Lung (tissue), 12 donors: ENCODE results near the gene TRAF3. TPM values are rescaled to one million over a fixed set of nuclear protein-coding genes. Genes with fewer than 3 reads are reported as not detected.

Source experiments
- ATAC-seq: fragments of 200-7000 bp; cut with Tn5 transposase; one replicate; pipeline ENCODE4 v1.9.1; 2020; ENCODE audit warnings: moderate number of reproducible peaks; ENCODE audit not compliant: insufficient read depth, low FRiP score
- DNase-seq, 3 donors: peaks; one replicate each; pipeline ENCODE4 v3.0.0-alpha.2; 2013 to 2017
- H3K27ac ChIP-seq, 2 donors: one replicate each; pipeline ENCODE4 v1.5.1; 2013; ENCODE audit warnings: mild to moderate bottlenecking in 2 of 2, moderate library complexity in 2 of 2, control low read depth in 1 of 2, inconsistent platforms in 1 of 2, low read depth in 1 of 2, low read length in 1 of 2
- H3K27me3 ChIP-seq, 3 donors: one replicate each; pipeline ENCODE4 v1.5.1; 2013; ENCODE audit warnings: low read length in 2 of 3; ENCODE audit not compliant: control insufficient read depth in 3 of 3, insufficient read depth in 3 of 3
- H3K36me3 ChIP-seq, 4 donors: one replicate each; pipeline ENCODE4 v1.5.1; 2013; ENCODE audit warnings: low read length in 4 of 4, mild to moderate bottlenecking in 1 of 4, moderate library complexity in 1 of 4; ENCODE audit not compliant: control insufficient read depth in 4 of 4, insufficient read depth in 4 of 4
- H3K4me1 ChIP-seq, 5 donors: one replicate each; pipeline ENCODE4 v1.5.1; 2013; ENCODE audit warnings: low read length in 5 of 5, mild to moderate bottlenecking in 2 of 5, moderate library complexity in 1 of 5; ENCODE audit not compliant: control insufficient read depth in 5 of 5, insufficient read depth in 5 of 5
- H3K4me3 ChIP-seq: one replicate; pipeline ENCODE4 v1.5.1; 2013; ENCODE audit warnings: mild to moderate bottlenecking, control low read depth, moderate library complexity
- H3K9ac ChIP-seq, 2 donors: one replicate each; pipeline ENCODE4 v1.5.1; 2013; ENCODE audit warnings: low read length in 2 of 2, control low read depth in 1 of 2; ENCODE audit not compliant: insufficient read depth in 1 of 2
- H3K9me3 ChIP-seq, 4 donors: one replicate each; pipeline ENCODE4 v1.5.1; 2013; ENCODE audit warnings: low read length in 3 of 4, mild to moderate bottlenecking in 1 of 4, moderate library complexity in 1 of 4; ENCODE audit not compliant: control insufficient read depth in 4 of 4, insufficient read depth in 3 of 4
- WGBS, 2 donors: extraction: QIAGEN DNeasy Blood & Tissue Kit; methylation state at CpG; one replicate each; pipeline ENCODE4 v1.1.7; 2013; 5-methylcytosine and 5-hydroxymethylcytosine counted together
- polyA plus RNA-seq, 2 donors: library from polyadenylated mRNA; stranded (reverse); fragments of 200-250 nt; gene quantifications; one replicate each; pipeline ENCODE4 v1.2.1, GENCODE V29; 2013
- total RNA-seq, 2 donors: library from RNA; depleted of rRNA in 1 of 2; stranded (reverse); fragments of >200 nt in 1 of 2; gene quantifications; one replicate each; pipeline ENCODE4 v1.2.1, GENCODE V29; 2014 to 2021
- TF ChIP-seq, protein P1 (sequence below): IDR thresholded peaks from 2 replicates; pipeline ENCODE4 v1.5.1; 2012; ENCODE audit warnings: mild to moderate bottlenecking; ENCODE audit errors: control extremely low read depth, extremely low read depth
- donor health status: control.
- donor health status: control.
- donor health status: Bipolar disorder and iron deficiency.
- donor health status: healthy.
- donor health status: DM: yes; HTN: yes; CAD: no.

The TRAF3 gene
- total and polyA plus RNA-seq, 4 donors = 5.7 to 25.5 (median 18.7) TPM

DNA sequence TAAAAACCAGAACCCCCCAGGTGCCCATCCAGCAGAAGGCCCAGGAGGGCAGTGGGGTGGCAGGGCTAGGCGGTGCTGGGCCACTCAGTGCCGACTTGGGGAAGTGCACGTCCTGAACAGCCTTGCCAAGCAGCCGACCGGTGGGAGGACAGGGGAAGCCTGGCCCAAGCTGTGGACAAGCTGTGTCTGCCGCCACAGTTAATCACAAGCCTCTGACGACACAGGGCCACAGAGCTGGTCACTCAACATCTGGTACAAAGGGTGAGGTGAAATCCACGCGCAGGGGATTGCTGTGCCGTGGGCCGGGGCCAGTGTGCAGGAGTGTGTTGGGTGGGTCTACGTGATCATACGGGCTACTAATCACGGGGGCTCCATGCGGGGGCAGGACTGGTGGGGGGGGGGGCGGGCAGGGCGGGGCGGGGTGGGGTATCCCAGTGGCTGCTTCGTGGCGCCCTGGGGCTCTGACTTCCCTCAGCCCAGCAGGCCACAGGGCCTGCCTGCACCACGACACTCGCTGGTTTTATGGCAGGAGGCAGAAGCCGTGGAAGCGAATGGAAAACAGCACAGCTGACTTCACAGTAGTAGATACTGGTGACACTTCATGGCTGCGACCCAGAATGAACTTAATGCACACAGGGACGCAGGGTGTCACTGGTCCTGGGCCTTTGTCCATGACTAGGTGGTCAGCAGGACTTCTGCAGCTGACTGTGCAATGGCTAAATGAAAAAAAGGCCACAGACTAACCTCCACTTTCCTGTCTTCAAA lies 155.4 kb downstream of the TRAF3 start:
- H3K4me3 ChIP-seq = no peak overlapping the region
- H3K27me3 ChIP-seq = peaks cover 0 to 15% (median 6%) of the 10 kb centered on the region in 3 donors
- ATAC-seq (no peak), DNase-seq (no peak)
- no peak overlapping the region for H3K9ac ChIP-seq
- H3K4me1 ChIP-seq = peaks cover 0 to 20% (median 0%) of the 10 kb centered on the region in 5 donors
- peaks cover 0 to 2% (median 0%) of the 10 kb centered on the region in 4 donors for H3K9me3 ChIP-seq
- TF ChIP-seq, protein P1, sequence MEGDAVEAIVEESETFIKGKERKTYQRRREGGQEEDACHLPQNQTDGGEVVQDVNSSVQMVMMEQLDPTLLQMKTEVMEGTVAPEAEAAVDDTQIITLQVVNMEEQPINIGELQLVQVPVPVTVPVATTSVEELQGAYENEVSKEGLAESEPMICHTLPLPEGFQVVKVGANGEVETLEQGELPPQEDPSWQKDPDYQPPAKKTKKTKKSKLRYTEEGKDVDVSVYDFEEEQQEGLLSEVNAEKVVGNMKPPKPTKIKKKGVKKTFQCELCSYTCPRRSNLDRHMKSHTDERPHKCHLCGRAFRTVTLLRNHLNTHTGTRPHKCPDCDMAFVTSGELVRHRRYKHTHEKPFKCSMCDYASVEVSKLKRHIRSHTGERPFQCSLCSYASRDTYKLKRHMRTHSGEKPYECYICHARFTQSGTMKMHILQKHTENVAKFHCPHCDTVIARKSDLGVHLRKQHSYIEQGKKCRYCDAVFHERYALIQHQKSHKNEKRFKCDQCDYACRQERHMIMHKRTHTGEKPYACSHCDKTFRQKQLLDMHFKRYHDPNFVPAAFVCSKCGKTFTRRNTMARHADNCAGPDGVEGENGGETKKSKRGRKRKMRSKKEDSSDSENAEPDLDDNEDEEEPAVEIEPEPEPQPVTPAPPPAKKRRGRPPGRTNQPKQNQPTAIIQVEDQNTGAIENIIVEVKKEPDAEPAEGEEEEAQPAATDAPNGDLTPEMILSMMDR = no peak
- peaks cover 3 to 23% (median 8%) of the 10 kb centered on the region in 4 donors for H3K36me3 ChIP-seq
- WGBS, 2 donors = 90 to 92% methylated on average over 23 to 26 of the region's 26 CpGs
- H3K27ac ChIP-seq = no peak overlapping the region

DNA sequence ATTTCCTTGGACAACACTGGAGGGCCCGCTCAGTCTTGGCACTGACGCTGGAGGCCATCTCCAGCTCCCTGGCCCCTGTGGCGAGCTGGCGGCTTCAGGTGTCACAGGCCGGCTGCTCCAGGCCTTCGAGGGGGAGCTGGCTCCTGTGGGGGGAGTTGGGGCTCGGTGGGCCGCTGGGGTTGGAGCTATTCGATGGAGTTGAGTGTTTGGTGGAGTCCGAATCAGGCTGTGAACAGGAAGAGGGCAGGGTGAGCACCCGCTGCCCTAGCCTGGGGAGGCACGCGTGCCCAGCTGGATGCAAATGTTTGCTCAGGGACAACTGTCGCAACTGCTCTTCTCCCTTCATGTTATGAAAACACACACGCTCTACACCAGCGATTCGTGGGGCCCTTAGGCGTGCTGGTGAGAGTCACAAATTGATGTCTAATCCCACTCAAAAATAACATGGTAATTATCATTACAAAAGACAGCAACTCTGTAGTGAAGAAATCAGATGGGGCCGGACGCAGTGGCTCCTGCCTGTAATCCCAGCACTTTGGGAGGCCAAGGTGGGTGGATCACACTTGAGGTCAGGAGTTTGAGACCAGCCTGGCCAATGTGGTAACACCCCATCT lies 156.5 kb downstream of the TRAF3 start:
- H3K27me3 ChIP-seq = peaks cover 0 to 11% (median 6%) of the 10 kb centered on the region in 3 donors
- peaks cover 0 to 2% (median 0%) of the 10 kb centered on the region in 4 donors for H3K9me3 ChIP-seq
- H3K4me3 ChIP-seq = no peak overlapping the region
- no peak for DNase-seq
- peaks cover 0 to 17% (median 0%) of the 10 kb centered on the region in 5 donors for H3K4me1 ChIP-seq
- TF ChIP-seq, protein P1 = no peak
- 88 to 93% methylated on average over 20 of the region's 20 CpGs for WGBS, 2 donors
- H3K36me3 ChIP-seq = peaks cover 3 to 31% (median 10%) of the 10 kb centered on the region in 4 donors
- ATAC-seq = no peak
- H3K9ac ChIP-seq = no peak overlapping the region
- H3K27ac ChIP-seq = no peak overlapping the region

DNA sequence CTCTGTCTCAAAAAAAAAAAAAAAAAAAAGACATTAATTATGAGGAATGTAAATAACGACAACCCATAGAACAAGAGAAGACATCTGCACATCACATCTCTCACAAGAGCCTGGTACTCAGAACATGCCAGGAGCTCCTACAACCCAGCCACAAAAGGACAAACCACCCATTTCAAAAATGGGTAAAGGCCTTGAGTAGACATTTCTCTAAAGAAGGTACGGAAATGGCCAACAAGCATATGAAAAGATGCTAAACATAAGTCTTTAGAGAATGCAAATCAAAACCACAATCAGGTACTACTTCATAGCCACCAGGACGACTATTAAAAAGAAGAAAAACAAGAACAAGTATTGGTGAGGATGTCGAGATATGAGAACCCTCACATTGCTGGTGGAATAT lies 158.5 kb downstream of the TRAF3 start:
- H3K27me3 ChIP-seq = peaks cover 0 to under 1% (median under 1%) of the 10 kb centered on the region in 3 donors
- peaks cover 0 to 12% (median 0%) of the 10 kb centered on the region in 5 donors for H3K4me1 ChIP-seq
- H3K27ac ChIP-seq = no peak overlapping the region
- WGBS, 2 donors = 90 to 95% methylated on average over 4 of the region's 4 CpGs
- H3K36me3 ChIP-seq = peaks cover 7 to 45% (median 16%) of the 10 kb centered on the region in 4 donors
- ATAC-seq (no peak), DNase-seq (no peak)
- no peak overlapping the region for H3K9ac ChIP-seq
- TF ChIP-seq, protein P1 = no peak
- no peak overlapping the region for H3K4me3 ChIP-seq
- H3K9me3 ChIP-seq = peaks cover 0 to 2% (median 0%) of the 10 kb centered on the region in 4 donors
